ENCODE results near the gene PRR12.

DNA sequence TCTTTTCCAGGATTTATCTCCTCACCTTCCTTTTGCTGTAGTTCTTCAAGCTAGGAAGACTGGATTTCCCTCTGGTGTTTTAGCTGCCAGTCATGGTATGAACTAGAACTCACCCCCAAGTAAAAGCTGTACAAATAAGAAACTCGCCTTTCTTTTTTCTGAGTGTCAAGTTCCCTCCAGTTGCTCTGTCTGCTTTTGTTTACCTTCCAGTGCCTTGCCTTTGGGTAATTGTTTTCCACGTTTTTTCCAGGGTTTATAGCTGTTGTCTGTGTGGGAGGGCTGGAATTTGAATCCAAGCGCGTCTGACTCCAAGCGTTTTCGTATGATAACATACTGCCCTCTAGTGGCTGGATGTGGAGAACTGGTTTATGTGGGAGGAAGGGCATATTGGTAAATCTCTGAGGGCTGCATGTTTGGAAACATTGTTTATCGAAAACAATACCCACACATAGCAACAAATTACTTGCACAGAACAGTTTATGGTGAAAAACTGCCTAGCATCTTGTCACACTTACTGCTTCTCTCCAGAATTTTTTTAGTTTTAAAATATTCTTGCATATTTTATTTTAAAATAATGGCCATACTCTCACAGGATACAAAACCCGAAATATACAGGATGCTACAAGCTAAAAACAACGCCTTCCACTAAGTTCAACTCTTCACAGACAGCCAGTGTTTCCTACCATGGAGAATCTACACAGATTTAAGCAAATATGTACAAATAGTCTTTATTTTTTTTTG, 44.0 kb upstream of the PRR12 start:
- TF ChIP-seq, protein P1, sequence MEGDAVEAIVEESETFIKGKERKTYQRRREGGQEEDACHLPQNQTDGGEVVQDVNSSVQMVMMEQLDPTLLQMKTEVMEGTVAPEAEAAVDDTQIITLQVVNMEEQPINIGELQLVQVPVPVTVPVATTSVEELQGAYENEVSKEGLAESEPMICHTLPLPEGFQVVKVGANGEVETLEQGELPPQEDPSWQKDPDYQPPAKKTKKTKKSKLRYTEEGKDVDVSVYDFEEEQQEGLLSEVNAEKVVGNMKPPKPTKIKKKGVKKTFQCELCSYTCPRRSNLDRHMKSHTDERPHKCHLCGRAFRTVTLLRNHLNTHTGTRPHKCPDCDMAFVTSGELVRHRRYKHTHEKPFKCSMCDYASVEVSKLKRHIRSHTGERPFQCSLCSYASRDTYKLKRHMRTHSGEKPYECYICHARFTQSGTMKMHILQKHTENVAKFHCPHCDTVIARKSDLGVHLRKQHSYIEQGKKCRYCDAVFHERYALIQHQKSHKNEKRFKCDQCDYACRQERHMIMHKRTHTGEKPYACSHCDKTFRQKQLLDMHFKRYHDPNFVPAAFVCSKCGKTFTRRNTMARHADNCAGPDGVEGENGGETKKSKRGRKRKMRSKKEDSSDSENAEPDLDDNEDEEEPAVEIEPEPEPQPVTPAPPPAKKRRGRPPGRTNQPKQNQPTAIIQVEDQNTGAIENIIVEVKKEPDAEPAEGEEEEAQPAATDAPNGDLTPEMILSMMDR (IDR thresholded peaks at IDR 0.05), result peak; percentile 85 to 98 (median 97)
- no peak for TF ChIP-seq POLR2A (IDR thresholded peaks at IDR 0.05)

All from Peyer's patch (tissue), 4 donors.